Measurements from ENCODE around the gene FHL2. TPM values are rescaled to one million over a fixed set of nuclear protein-coding genes. Genes with fewer than 3 reads are reported as not detected.

Gene FHL2
- total RNA-seq, 1 donor from 2014 or later: 208 TPM

DNA sequence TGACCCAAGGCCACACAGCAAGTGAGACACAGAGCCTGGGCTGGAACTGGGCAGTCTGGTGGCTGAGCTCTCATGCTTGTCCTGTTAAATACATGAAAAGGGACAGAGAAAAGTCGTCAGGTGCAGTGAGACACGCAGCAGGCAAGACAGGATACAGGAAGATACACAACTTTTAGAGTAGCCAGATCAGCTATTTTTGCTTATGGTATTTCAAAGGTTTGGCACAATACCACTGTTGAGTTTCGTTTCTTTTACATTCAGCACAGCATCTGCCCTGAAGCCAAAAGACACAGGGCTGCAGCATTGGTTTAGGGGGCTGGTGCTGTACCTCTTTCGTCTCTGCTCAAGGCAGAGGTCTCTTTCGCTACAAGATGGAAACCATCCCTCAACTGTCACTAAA is 14.0 kb downstream of the FHL2 start:
- ATAC-seq: no peak
- intact Hi-C loops (cut with DNase I): no loop called here
- no peak for DNase-seq (ENCODE audit: low spot score)

DNA sequence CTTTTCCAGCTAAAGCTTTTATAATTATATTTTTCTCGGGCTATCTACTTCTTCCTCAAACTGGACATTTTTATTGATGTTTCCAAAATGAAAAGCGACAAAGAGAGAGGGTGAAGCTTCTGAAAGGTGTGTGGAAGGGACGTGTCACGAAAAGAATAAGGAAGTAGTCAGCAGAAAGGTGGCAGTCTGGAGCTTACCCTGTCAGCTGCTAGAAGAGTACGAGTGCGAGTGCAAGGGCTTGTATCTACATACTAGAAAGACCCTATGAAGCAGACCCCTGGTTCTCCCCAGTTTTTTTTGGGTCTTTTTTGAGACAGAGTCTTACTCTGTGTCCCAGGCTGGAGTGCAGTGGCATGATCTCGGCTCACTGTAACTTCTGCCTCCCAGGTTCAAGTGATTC is 14.6 kb downstream of the FHL2 start:
- ATAC-seq: no peak
- no peak for DNase-seq (ENCODE audit: low spot score)
- intact Hi-C loops (cut with DNase I): no loop called here

DNA sequence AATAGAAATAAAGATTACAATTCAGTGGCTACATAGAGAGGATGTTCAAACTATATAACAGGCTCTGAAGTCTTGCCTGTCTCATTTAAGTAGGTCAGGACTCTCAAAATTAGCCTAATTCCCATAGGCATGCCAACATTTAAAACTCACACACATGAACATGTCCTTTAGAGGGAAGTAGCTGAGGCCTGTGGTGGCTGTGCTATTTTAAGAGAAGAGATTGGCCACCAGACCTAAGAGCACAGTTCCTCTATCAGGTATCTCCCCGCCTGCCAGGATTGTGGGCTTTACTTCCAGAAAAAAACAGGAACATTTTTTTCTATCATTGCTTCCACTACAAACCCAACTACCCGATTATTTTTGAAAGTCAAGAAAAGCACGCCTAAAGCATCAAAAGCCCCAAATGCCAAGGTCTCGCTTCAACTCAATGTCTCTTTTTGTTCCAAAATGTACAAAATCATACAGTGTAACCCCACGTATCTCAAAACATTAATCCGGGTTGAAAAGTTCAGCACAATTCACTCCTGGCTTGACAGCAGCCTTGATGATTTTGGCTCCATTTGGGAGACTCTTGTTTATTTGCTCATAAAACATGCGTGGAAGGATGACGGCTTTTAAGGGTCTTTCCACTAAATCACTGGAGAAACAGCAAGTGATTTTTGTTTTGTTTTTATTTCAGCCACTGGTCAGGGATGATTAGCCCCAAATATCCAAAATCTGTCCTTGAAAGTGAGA is 15.3 kb downstream of the FHL2 start:
- ATAC-seq: no peak
- intact Hi-C loops (cut with DNase I): no loop called here
- DNase-seq (ENCODE audit: low spot score): peak; percentile 30

DNA sequence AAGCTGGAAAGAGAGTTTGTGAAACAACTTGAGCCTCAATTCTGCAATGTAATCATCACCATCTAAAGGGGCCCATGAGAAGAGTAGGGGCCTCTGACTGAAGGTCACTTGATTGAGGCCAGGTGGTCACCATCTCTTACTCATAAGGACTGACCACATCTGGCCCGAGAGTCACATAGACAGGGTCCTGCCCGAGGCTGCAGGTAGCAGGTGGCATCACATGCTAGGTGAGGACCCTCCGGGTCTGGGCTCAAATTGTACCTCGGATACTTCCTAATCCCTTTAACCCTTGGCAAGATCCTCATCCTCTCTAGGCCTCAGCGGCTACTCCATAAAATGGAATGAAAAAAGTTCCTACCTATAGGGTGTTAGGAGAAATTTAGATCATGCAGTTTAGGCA is 16.7 kb downstream of the FHL2 start:
- no peak for ATAC-seq
- intact Hi-C loops (cut with DNase I): no loop called here
- peak; percentile 40 for DNase-seq (ENCODE audit: low spot score)

DNA sequence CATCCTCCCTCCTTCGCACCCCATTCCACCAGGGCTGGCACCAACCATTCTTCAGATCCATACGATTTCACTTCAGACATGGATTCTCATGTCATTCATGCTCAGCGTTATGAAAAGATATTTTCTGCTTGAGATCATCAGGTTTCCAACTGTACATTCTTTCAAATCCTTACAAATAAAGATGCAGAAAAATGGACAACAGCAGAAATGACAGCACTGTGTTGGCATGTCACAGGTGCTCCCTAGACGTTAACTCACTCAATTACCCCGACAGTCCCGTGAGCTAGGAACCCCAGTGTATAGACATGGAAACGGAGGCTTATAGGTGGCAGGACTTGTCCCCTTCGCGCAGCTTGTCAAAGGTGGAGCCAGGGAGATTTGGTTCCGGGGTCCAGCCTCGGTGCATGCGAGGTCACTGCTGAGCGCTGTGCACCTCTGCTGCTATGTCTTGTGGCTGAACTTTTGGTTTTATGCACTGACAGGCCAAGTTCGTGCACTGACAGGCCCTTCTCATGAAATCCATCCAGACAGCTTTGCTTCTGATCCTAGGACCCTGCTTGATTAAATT is 17.7 kb downstream of the FHL2 start:
- DNase-seq (ENCODE audit: low spot score) (peak; percentile 40), ATAC-seq (peak; percentile 11)
- intact Hi-C loops (cut with DNase I): no loop called here

DNA sequence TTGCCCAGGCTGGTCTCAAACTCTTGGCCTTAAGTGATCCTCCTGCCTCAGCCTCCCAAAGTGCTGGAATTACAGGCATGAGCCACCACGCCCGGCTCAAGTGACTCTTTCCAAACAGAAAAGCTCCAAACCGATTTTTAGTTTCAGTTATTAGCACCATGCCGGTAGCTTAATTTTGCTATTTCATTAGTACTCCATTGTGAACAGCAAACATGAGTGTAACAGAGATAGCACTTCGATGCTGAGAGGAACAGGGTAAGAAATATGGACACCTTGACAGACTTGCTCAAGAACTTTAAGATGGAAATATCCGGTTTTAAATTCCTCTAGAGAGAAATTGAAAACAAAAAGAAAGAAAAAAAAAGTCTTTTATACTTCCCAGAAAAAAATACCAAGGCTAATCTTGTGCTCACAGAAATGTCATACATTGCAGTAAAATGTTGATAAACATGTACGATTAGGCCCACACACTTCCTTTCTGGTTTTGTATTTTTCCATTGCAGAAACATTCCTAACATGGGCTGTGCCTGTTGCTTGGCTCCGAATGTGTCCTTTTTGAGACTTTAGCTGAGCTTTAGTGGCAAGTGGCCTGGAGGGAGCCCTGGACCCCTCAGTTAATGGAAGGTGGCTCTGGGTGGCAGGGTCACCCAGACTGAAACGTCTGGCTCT is 18.3 kb downstream of the FHL2 start:
- DNase-seq (ENCODE audit: low spot score) (peak; percentile 48), ATAC-seq (peak; percentile 18)
- intact Hi-C loops (cut with DNase I): no loop called here

DNA sequence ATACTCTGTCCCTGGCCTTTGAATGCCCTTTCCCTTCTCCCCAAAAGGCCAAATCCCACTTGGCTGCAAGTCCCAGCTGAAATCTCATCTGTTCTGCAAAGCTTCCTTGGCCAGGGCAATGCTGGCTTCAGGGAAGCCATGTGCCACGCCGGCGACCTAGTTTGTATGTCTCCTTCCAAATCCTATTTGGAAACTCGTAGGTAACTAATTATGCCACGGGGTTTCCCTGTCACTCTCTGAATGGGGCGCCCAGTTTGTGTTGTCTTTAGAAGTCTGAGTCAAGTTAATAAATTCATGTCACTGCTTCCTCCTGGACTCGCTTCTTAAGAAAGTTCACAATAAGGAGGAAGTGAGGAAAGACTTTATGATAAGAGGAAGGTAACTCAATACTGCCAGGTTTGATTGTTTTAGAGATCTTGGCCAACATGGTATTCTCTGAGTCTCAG is 19.1 kb downstream of the FHL2 start:
- intact Hi-C loops (cut with DNase I): no loop called here

DNA sequence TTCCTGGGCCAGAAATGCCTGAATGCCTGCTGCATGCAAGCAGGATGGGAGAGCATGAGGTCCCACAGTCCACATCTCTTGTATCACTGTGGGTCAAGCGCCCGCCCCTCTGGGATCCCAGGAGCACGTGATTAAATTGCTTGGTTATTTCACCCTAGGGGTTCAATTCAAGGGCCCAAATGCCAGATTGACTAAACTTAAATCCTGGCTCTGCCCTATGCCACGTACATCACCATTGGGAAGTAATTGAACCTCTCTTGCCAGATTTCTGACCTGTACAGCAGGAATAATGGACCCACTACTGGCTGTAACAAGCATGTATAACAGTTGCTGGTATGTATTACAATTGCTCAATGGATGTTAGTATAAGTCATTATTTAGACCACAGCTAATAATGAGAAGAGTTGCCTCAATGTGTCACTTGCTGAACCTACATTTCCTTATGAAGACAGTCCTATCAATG is 19.9 kb downstream of the FHL2 start:
- DNase-seq (ENCODE audit: low spot score): peak; percentile 51
- ATAC-seq: no peak
- intact Hi-C loops (cut with DNase I): no loop called here

More for the DNA sequence above, 19.1 kb downstream of the FHL2 start:
- ATAC-seq: no peak
- no peak for DNase-seq (ENCODE audit: low spot score)

DNA sequence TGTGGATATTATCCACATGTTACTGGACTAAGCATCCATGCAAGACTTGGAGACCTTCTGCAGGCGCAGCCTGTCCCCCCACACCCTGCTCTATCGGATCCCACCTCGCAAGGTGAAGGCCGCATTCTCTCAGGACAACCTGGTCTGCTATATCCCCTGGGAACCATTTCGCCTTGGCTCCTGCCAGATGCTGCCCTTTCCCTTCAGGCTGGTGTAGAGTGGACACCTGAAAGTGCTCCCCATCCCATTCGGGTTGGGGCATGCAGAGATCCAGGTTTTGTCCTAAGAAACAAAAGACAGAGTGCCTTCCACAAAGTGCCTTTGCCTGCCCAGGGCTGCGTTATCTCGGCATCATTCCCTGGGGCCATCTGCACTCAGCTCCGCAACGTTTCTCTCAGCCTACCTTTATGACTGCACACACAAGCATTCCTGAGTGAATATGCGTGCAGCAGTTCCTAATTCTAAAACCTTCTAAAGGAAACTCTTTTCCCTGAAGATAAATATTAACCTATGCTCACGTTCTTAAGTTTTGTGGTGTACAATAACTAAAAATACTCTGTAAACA is 20.5 kb downstream of the FHL2 start:
- DNase-seq (ENCODE audit: low spot score): peak; percentile 47
- intact Hi-C loops (cut with DNase I): no loop called here

DNA sequence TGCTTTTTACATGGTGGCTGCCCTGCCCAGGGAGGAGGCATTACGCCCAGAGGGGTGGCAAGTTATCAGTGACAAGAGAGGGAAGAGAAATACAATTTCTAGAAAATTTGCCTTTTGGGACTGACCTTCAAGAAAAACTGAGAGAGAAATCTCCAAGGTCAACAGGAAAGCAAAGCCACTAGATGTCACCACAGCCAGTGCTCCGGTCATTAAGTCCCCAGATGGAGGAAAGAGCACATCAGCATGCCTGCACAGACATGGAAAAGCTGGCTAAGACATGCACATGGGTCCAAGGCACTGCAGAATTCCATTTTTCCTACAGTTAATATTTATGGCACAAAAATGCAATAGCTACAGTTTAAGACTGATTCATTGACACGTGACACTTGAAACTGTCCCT is 21.0 kb downstream of the FHL2 start:
- no peak for ATAC-seq
- intact Hi-C loops (cut with DNase I): no loop called here
- DNase-seq (ENCODE audit: low spot score): peak; percentile 42

More for the DNA sequence above, 20.5 kb downstream of the FHL2 start:
- ATAC-seq: no peak

DNA sequence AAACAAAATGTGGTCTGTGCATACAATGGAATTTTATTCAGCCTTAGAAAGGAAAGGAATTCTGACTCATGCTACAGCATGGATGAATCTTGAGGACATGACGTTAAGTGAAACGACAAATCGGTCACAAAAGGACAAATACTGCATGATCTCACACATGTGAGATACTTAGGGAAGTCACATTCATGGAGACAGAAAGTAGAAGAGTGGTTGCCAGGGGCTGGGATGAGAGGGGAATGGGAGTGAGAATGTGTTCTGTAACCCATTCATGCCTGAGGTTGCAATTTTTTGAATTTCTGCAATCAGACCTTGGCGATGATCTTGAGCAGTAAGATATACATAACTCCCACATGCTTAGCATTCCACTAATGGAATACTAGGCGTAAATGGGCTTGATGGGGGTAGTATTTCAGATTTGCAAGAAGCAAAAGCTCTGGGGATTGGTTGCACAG is 22.0 kb downstream of the FHL2 start:
- DNase-seq (ENCODE audit: low spot score) (no peak), ATAC-seq (no peak)
- intact Hi-C loops (cut with DNase I): no loop called here

DNA sequence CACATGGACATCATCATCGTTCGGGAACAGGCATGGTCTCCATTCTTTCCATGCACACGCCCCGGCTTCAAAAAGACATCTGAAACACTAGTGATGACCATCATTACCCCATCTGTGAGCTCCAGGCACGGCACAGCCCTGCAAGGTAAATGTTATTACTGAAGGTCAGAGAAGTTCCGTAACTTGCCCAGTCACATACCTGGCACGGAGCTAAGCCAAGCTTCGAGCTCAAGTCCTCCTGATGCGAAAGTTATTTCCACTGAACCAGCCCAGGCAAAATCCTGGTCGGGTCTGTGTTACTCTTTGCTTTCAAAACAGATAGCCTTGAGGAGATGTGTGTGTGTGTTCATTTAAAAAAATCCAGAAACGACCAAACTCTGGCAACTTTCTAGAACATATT is 22.8 kb downstream of the FHL2 start:
- DNase-seq (ENCODE audit: low spot score) (no peak), ATAC-seq (peak; percentile 3)
- intact Hi-C loops (cut with DNase I): no loop called here

DNA sequence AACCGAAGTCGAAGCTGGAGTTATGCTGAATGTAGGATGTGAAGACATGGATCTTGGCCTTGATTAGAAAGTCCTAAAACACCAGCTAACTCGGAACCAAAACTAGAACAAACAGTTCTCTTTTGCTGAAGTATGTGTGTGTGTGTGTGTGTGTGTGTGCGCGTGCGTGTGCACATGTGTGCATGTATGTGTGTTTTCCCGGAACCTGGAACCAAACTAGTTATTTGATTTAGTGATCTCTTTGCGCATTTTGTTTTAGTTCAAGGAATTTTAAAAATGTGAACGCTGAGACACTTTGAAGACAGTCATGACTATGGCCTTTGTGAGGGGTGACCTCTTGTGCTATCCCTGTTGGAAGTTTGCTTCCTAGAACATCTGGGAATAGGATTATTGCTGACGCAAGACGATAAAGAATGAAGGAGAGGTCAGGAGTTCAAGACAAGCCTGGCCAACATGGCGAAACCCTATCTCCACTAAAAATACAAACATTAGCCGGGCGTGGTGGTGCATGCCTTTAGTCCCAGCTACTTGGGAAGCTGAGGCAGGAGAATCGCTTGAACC is 23.8 kb downstream of the FHL2 start:
- intact Hi-C loops (cut with DNase I): no loop called here
- peak; percentile 91 for ATAC-seq
- DNase-seq (ENCODE audit: low spot score): no peak

DNA sequence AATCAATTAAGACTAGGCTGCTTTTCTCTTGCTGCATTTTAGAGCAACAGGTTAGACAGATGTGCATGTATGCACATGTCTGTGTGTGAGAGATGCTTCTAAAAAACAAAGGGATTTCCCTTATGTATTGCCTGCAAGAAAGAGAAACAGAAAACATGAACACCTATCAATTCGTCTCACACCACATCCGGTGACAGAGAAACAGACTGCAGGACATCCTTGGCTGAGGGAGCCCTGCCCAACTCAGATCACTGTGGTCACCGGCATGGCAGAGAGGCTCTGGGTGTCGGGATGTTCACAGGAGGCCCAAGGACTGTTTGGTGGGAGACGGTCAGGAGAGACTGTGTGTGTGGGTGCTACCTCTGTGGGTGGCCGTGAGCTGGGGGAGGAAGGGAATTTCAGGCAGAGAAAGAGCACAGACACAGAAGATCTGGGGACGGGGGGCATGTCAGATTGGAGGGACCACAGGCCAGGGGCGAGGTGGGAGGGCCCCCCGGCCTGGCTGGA is 24.9 kb downstream of the FHL2 start:
- no peak for DNase-seq (ENCODE audit: low spot score)
- no peak for ATAC-seq
- intact Hi-C loops (cut with DNase I): loop anchor here (5.0 kb wide), 1 partner anchor 143 kb away; no protein-coding TSS in a partner anchor

DNA sequence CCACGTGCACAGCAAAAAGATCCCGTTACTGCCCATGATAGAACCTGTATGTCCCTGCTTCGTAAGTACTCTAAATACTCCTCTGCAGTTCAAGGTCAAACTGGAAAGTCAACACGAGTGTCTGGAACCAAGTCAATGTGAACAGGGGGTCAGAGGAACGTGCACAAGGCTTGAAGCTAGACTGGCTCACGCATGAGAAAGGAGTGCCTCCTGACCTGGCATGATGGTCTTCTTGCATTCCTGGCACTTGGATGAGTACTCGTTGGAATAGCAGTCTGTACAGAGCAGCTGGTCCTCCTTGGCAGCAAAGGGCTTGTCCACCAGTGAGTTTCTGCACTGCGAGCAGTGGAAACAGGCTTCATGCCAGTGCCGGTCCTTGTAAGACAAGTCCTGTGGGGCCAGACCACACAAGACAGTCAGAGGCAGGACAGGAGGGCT is 25.5 kb downstream of the FHL2 start:
- ATAC-seq: peak; percentile 57
- no peak for DNase-seq (ENCODE audit: low spot score)
- intact Hi-C loops (cut with DNase I): loop anchor here (5.0 kb wide), 1 partner anchor 144 kb away; no protein-coding TSS in a partner anchor

DNA sequence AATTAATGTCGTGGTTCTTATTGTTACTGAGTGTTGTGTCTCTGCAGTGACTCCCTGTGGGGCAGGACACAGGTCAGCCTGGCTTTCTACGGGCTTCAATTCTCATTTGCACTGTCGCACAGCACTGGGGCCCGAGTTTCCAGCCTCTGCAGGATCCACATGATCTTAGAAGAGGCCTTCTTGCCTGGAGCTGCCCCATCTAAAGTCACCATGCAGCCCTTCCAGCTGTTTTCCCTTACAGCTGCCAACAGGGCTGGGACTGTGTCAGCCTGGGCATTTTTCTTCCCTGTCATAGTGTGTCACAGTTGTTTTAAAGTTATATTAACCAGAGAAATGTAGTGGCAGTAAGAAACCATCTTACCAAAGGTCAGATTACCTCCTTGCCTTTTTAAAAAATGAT is 27.0 kb downstream of the FHL2 start:
- DNase-seq (ENCODE audit: low spot score): no peak
- intact Hi-C loops (cut with DNase I): loop anchor here (5.0 kb wide), 1 partner anchor 145 kb away; no protein-coding TSS in a partner anchor
- ATAC-seq: no peak

DNA sequence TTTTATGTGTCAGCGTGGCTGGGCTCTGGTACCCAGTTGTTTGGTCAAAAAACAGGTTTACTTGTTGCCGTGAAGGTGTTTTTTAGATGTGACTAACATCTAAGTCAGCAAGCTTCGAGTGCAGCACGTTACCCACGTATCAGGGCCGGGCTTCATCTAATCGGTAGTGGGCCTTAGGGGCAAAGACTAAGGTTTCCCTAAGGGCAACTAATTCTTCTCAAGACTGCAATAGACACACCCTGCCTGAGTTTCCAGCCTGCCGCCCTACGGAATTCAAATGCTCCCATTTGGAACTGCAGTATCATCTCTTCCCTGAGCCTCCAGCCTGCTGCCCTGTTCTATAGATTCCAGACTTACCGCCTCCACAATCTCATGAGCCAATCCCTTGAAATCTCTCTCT is 27.7 kb downstream of the FHL2 start:
- DNase-seq (ENCODE audit: low spot score) (no peak), ATAC-seq (no peak)
- intact Hi-C loops (cut with DNase I): loop anchor here (5.0 kb wide), 1 partner anchor 146 kb away; no protein-coding TSS in a partner anchor

DNA sequence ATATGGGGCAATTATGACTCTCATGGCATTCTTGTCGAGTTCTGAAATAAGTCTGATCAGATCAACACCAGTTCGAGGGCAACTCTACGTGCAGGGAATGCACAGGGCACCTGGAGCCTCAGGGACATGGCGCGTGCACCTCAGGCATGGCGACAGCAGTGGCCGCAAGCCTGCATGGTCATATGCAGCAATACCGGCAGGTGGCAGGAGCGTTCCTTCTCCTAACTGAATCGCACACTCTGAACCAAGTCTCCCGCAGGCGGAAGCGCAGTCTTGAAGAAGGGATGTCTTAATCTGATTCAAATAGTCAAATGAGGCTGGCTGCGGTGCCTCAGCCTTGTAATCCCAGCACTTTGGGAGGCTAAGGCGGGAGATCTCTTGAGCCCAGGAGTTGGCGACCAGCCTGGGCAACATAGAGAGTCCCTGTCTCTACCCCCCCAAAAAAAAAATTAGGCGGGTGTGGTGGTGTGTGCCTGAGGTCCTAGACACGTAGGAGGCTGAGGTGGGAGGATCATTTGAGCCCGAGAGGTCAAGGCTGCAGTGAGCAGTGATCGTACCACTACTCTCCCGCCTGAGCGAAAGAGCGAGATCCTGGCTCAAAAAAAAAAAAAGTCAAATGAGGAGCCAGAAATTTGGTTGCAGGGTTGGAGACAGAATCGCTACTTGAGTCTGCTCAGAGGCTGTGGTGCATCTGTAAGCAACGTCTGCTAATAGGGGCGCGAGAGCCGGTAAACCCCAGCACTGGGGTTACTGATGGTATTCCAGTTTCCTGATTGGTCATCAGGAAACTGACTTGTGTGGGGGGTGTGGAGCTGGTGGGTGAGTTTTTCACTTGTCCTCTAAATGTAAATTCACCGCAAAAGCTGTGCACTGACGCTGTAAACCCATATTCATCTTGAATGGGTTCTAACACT is 28.8 kb downstream of the FHL2 start:
- peak; percentile 92 for DNase-seq (ENCODE audit: low spot score)
- ATAC-seq: peak; percentile 82
- intact Hi-C loops (cut with DNase I): loop anchor here (5.0 kb wide), 1 partner anchor 147 kb away; no protein-coding TSS in a partner anchor
